IgD-negative memory B cell (primary cell): ENCODE measurements around the gene SLC26A8. TPM values are rescaled to one million over a fixed set of nuclear protein-coding genes. Genes with fewer than 3 reads are reported as not detected.

Source experiments
- H3K27ac Mint-ChIP-seq, 3 donors: one replicate each; pipeline ENCODE4 v1.8.0; 2020 to 2022; ENCODE audit warnings: mild to moderate bottlenecking in 3 of 3, mixed read lengths in 3 of 3, moderate library complexity in 1 of 3
- H3K27me3 Mint-ChIP-seq: one replicate; pipeline ENCODE4 v1.8.0; 2021; ENCODE audit warnings: mixed read lengths
- H3K36me3 Mint-ChIP-seq: one replicate; pipeline ENCODE4 v1.8.0; 2020; ENCODE audit warnings: mild to moderate bottlenecking, mixed read lengths
- H3K4me1 Mint-ChIP-seq, 3 donors: one replicate each; pipeline ENCODE4 v1.8.0; 2020 to 2022; ENCODE audit warnings: mixed read lengths in 3 of 3, mild to moderate bottlenecking in 1 of 3
- H3K4me3 Mint-ChIP-seq, 4 donors: one replicate each; pipeline ENCODE4 v1.8.0; 2020 to 2022; ENCODE audit warnings: mild to moderate bottlenecking in 4 of 4, mixed read lengths in 4 of 4, moderate library complexity in 3 of 4
- H3K9me3 Mint-ChIP-seq, 3 donors: one replicate each; pipeline ENCODE4 v1.8.0; 2020 to 2021; ENCODE audit warnings: mixed read lengths in 3 of 3, mild to moderate bottlenecking in 1 of 3
- polyA plus RNA-seq: library from polyadenylated mRNA; unstranded; fragments of 300-500 nt; fragmentation: Illumina TruSeq; gene quantifications from one replicate; pipeline ENCODE4 v1.2.3, GENCODE V29; 2021

SLC26A8 gene, protein sequence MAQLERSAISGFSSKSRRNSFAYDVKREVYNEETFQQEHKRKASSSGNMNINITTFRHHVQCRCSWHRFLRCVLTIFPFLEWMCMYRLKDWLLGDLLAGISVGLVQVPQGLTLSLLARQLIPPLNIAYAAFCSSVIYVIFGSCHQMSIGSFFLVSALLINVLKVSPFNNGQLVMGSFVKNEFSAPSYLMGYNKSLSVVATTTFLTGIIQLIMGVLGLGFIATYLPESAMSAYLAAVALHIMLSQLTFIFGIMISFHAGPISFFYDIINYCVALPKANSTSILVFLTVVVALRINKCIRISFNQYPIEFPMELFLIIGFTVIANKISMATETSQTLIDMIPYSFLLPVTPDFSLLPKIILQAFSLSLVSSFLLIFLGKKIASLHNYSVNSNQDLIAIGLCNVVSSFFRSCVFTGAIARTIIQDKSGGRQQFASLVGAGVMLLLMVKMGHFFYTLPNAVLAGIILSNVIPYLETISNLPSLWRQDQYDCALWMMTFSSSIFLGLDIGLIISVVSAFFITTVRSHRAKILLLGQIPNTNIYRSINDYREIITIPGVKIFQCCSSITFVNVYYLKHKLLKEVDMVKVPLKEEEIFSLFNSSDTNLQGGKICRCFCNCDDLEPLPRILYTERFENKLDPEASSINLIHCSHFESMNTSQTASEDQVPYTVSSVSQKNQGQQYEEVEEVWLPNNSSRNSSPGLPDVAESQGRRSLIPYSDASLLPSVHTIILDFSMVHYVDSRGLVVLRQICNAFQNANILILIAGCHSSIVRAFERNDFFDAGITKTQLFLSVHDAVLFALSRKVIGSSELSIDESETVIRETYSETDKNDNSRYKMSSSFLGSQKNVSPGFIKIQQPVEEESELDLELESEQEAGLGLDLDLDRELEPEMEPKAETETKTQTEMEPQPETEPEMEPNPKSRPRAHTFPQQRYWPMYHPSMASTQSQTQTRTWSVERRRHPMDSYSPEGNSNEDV
- not detected for polyA plus RNA-seq

DNA sequence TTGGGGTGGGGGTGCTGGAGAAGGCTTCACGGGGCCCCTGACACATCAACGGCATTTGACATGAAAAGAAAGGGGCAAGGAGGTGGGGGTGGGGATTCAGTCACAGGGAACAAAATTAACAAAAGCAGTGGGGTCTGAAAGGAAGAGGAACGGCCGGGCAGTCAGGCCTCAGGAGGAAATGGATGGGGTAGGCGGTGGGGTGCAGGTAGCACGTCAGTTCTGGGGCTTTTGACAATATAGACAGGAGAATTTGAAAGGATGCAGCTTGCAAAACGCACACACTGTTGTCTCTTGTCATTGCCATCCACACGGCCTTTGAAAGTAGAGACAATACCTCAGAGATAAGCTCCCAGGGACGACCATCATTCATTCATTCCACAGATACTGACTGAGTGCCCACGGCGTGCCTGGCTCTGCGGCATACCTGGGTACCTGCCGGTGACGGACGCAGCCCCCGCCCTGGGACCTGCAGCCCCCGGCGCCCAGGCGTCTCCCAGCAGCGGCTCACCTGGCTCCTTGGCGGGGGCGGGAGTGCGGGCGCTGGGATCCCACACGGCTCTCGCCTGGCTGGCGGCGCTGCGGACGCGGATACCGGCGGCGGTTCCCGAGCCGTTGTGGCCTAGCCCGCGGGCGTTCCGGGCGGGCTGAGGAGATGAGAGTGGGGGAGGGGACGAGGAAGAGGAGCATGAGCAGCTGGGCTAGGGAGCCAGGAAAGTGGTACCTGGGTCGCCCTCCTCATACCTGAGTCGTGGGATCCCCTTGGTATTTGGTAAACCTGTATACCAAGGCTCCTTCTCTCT, at the start of gene SLC26A8:
Gene SLC26A8 (minus strand): TSS at position 646 of the 800 bp plus-strand sequence. CDS start 4,934 bp downstream, outside the sequence.
- Mint-ChIP-seq H3K27me3 (peaks cover 18% of the 10 kb centered on the region), H3K4me3 (peak within 1 kb of the TSS in 2 of 4 donors; percentile 22 to 68), H3K4me1 (peaks cover 8 to 11% (median 10%) of the 10 kb centered on the region in 3 donors), H3K27ac (peak within 1 kb of the TSS in 1 of 3 donors; percentile 6), H3K36me3 (peaks cover 2% of the 10 kb centered on the region), H3K9me3 (no peaks in the 10 kb centered on the region)

DNA sequence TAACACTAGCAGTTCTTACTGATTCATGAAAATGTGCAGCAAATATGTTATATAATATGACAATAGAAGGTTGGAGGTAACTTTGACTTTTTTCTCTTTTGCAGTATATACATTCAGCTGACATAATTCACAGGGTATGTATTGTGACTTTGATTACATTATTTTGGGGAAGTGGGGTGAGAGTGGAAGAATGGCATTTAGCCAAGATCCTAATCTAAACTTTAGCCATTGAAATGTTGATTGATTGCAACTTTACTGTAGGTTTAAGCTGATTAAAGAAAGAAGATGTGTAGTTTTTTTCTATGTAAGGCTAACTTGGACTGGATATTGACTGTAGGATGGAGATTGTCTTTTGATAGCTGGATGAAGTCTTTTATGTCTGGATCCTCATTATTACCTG, 49.1 kb upstream of the SLC26A8 start:
- Mint-ChIP-seq H3K9me3 (no peaks in the 10 kb centered on the region), H3K27ac (no peak overlapping the region)

DNA sequence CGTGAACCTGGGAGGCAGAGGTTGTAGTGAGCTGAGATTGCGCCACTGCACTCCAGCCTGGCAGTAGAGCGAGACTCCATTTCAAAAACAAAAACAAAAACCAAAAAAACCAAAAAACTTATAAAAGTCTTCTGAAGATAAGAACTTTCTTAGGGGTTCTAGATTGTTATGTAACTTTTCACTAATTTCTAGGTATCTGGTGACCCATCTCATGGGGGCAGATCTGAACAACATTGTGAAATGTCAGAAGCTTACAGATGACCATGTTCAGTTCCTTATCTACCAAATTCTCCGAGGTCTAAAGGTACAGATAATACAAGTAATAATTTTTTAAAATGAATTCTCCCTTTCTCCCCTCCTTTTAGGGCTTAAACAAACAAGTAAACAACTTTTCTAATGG, 48.2 kb upstream of the SLC26A8 start:
- Mint-ChIP-seq H3K27me3 (no peaks in the 10 kb centered on the region), H3K36me3 (no peaks in the 10 kb centered on the region), H3K9me3 (no peaks in the 10 kb centered on the region), H3K4me3 (peak overlapping the region in 1 of 4 donors; percentile 63), H3K27ac (peak overlapping the region in 1 of 3 donors; percentile 71), H3K4me1 (peaks cover 10 to 18% (median 10%) of the 10 kb centered on the region in 3 donors)

More for the DNA sequence above, 49.1 kb upstream of the SLC26A8 start:
- no peak overlapping the region for H3K4me3 Mint-ChIP-seq
- H3K27me3 Mint-ChIP-seq: no peaks in the 10 kb centered on the region
- peaks cover under 1 to 16% (median 7%) of the 10 kb centered on the region in 3 donors for H3K4me1 Mint-ChIP-seq
- H3K36me3 Mint-ChIP-seq: no peaks in the 10 kb centered on the region

DNA sequence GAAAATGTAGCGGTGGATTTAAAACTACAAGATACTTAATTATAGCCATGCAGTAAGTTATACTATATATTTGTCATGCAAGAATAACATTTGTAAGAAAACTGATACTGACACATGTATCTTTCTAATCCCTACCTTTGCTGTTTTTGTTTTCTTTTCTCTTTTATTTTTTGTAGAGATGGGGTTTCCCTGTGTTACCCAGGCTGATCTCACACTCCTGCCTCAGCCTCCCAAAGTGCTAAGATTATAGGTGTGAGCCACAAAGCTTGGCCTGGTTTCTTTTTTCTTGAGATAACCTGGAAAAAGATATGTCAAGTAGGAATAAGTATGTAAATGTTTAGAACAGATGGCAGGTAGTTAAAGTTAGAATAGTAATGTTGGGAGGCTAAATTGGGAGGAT, 47.3 kb upstream of the SLC26A8 start:
- Mint-ChIP-seq H3K4me3 (no peak overlapping the region), H3K9me3 (no peaks in the 10 kb centered on the region), H3K27ac (peak overlapping the region in 1 of 3 donors; percentile 71), H3K36me3 (no peaks in the 10 kb centered on the region), H3K27me3 (no peaks in the 10 kb centered on the region), H3K4me1 (peaks cover 10 to 21% (median 15%) of the 10 kb centered on the region in 3 donors)

DNA sequence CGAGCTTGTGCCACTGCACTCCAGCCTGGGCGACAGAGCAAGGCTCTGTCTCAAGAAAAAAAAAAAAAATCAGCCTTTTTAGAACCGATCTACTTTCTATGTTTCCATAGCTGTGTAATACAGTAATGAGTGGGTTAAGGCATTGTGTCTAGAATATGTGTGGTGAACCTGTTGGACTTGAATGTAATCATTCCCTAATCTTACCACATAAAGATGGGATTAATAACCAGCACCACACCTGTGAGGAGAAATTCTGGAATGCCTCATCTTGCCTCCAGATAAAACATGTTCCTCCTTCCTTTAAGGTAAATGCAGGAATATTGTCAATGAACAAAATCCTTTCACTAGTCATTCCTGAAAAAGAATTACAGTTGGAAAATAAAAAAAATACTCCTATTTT, 46.8 kb upstream of the SLC26A8 start:
- Mint-ChIP-seq H3K9me3 (no peaks in the 10 kb centered on the region), H3K27ac (no peak overlapping the region), H3K36me3 (no peaks in the 10 kb centered on the region), H3K4me1 (peaks cover 10 to 24% (median 20%) of the 10 kb centered on the region in 3 donors), H3K4me3 (no peak overlapping the region), H3K27me3 (no peaks in the 10 kb centered on the region)

DNA sequence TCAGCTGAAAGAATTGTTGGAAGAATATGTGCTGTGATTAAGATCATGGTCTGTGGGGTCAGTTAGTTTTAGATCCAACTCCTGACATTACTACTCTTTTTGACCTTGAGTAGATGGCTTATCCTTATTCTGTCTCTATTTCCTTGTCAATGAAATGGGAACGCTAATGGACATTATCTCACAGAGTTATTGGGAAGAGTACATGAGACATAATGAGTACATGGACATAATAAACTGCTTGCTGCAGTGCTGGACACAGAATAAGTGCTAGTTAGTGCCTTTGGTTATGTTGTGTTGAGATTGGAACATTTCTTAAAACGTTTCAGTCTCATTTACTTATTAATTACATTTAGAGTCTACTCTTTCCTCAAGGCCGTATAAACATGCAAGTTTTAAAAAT, 45.8 kb upstream of the SLC26A8 start:
- Mint-ChIP-seq H3K9me3 (no peaks in the 10 kb centered on the region), H3K4me1 (peaks cover 9 to 22% (median 21%) of the 10 kb centered on the region in 3 donors), H3K27me3 (no peaks in the 10 kb centered on the region), H3K4me3 (no peak overlapping the region), H3K27ac (no peak overlapping the region), H3K36me3 (no peaks in the 10 kb centered on the region)

DNA sequence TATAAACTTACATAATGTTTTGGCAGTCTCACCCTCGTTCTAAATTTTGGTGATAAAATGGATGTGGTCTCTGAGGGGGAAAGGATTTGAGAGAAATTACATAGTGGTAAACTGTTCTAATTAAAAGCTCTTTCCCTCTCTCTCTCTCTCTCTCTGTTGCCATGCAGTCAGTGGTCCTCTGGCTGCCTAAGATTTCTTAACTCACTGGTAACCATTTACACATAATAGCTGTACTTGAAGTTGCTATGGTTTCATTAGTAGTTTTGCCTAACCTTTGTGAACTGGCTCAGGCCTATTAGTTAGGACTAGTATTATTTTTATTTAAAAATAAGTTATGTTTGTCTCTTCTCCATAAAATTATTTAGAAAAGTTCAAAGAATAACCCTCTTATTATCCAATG, 45.1 kb upstream of the SLC26A8 start:
- Mint-ChIP-seq H3K27ac (no peak overlapping the region), H3K4me3 (no peak overlapping the region), H3K27me3 (no peaks in the 10 kb centered on the region), H3K36me3 (peaks cover 2% of the 10 kb centered on the region), H3K4me1 (peaks cover 7 to 27% (median 21%) of the 10 kb centered on the region in 3 donors), H3K9me3 (no peaks in the 10 kb centered on the region)

DNA sequence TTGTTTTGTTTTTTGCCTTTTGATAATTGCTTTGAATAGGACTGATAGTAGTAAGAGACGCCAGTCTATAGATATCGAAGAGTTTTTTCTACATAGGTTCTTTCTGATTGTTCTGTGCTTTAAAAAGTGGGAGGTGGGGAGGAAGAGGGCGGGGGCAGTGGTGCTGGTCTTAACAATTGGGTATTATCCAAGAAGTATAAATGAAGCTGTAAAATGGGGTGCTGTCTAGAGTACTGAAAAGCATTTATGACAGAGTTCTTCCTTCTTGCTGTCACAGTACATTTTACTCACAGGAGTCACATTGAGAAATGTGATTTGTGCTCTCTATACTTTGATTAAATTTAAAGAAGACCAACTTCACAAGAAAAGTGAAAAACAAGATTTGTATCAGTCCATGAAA, 44.1 kb upstream of the SLC26A8 start:
- H3K4me1 Mint-ChIP-seq: peaks cover 6 to 27% (median 26%) of the 10 kb centered on the region in 3 donors
- no peak overlapping the region for H3K4me3 Mint-ChIP-seq
- no peaks in the 10 kb centered on the region for H3K27me3 Mint-ChIP-seq
- peak overlapping the region in 1 of 3 donors; percentile 74 for H3K27ac Mint-ChIP-seq
- H3K9me3 Mint-ChIP-seq: no peaks in the 10 kb centered on the region
- peaks cover 3% of the 10 kb centered on the region for H3K36me3 Mint-ChIP-seq

DNA sequence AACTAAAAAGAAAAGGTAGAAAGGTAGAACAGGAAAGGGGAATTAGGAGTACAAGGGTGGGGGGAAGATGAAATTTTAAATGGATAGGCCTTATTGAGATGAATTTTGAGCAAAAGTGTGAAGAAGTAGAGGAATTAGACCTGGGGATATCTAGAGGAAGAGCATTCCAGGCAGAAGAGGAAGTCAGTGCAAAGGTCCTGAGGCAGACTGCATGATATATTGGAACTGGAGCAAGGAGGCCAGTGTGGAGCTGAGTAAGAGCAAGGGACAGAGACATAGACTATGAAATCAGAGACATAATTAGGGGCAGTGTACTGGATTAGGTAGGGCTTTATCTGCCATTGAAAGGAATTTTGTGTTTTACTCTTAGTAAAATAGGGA, 43.6 kb upstream of the SLC26A8 start:
- Mint-ChIP-seq H3K36me3 (peaks cover 3% of the 10 kb centered on the region), H3K27ac (peak overlapping the region in 1 of 3 donors; percentile 31), H3K27me3 (no peaks in the 10 kb centered on the region), H3K4me1 (peaks cover 6 to 27% (median 27%) of the 10 kb centered on the region in 3 donors), H3K4me3 (no peak overlapping the region), H3K9me3 (no peaks in the 10 kb centered on the region)

DNA sequence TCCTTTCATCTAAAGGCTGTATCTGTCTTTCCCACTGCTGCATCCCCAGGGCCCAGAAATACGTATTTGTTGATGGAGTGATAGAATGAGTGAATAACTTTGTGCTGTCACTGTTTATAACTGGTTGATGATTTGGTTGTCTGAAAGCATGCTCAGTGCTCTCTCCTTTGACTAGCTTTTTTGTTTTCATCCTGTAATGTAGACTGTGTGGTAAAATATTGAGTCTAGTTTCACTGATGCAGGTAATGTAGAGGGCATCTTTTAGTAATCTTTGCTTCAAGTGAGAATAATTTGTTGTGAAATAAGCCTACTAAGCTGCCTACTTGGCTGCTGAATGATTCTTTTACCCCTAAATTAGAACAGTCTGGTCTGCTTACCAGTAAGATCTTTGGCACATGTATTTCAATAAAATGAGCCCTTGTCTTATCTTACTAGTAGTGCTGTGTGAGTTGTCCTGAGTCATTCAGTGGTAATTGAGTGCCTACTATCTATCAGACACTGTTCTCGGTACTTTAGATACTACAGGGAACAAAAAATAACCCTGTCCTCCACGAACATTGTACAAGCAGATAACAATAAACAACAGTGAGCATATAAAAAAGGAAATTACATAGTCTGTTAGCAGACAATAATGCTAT, 43.1 kb upstream of the SLC26A8 start:
- no peaks in the 10 kb centered on the region for H3K9me3 Mint-ChIP-seq
- H3K27me3 Mint-ChIP-seq: no peaks in the 10 kb centered on the region
- peaks cover 3% of the 10 kb centered on the region for H3K36me3 Mint-ChIP-seq
- no peak overlapping the region for H3K4me3 Mint-ChIP-seq
- peak overlapping the region in 2 of 3 donors; percentile 31 to 72 for H3K27ac Mint-ChIP-seq
- H3K4me1 Mint-ChIP-seq: peaks cover 6 to 27% (median 25%) of the 10 kb centered on the region in 3 donors

DNA sequence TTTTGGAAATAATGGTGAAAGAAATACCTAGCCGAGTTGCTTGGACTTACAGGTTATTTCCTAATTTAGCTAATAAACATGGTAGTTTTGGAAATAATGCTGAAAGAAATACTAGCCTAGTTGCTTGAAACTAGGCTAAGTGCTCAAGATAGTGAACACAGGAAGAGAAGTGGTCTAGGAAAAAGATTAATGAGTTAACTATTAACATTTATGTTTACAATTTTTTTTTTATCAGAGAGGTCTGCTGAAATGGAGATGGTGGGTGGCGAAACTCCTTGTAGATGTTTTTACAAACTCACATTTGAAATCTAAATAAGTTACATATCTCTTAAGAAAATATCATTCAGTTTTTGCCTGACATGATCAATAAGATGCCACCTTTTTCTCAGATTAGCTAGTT, 42.4 kb upstream of the SLC26A8 start:
- Mint-ChIP-seq H3K27me3 (no peaks in the 10 kb centered on the region), H3K4me3 (no peak overlapping the region), H3K27ac (no peak overlapping the region), H3K4me1 (peaks cover 6 to 27% (median 27%) of the 10 kb centered on the region in 3 donors), H3K36me3 (peaks cover 3% of the 10 kb centered on the region), H3K9me3 (no peaks in the 10 kb centered on the region)

DNA sequence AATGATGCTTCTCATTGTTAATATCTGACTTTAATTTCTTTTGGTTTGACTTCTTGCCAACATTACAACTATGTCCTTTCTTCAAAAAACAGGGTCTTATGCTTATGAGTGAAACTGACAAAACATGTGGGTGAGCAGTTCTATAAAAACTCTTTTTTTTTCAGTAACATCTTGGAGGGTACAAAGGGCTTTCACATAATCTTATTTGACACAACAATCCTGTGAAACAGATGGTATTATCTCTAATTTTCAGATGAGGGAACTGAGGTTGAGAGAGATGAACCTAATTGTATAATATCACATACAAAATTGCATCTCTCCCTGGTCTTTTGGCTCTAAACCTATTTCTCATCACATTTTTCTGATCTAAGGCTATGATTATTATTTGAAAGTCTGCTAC, 41.5 kb upstream of the SLC26A8 start:
- H3K27ac Mint-ChIP-seq: no peak overlapping the region
- H3K27me3 Mint-ChIP-seq: no peaks in the 10 kb centered on the region
- peak overlapping the region in 1 of 4 donors; percentile 56 for H3K4me3 Mint-ChIP-seq
- H3K4me1 Mint-ChIP-seq: peaks cover 10 to 28% (median 27%) of the 10 kb centered on the region in 3 donors
- peaks cover 3% of the 10 kb centered on the region for H3K36me3 Mint-ChIP-seq
- no peaks in the 10 kb centered on the region for H3K9me3 Mint-ChIP-seq

DNA sequence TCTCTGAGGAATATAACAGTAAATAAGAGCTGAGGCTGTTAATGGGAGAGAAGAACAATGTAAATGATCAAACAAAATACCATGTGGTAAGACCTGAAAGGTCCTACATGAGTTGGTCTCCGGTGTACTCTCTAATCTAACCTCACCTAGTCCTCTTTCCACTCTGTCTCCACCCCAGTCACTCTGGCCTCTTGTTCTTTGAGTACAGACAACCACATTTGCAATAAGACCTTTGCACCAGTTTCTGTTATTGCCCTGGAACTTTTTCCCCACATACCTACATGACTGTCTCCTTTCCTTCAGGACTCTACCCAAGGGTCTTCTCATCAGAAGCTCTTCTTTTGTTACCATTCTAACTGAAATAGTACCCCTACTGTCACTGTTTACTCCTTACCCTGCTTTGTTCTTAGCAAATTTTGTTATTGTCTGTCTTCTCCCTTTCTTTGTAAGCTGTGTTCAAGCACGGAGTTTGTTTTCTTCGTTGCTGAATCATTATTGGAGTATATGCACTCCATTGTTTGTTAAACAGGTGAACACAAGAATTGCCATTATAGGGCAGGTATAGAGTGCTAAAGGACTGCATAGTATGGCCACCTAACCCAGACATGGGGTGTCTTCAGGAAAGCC, 40.4 kb upstream of the SLC26A8 start:
- no peaks in the 10 kb centered on the region for H3K9me3 Mint-ChIP-seq
- H3K27me3 Mint-ChIP-seq: no peaks in the 10 kb centered on the region
- H3K27ac Mint-ChIP-seq: peak overlapping the region in 1 of 3 donors; percentile 52
- no peak overlapping the region for H3K4me3 Mint-ChIP-seq
- H3K4me1 Mint-ChIP-seq: peaks cover 10 to 35% (median 27%) of the 10 kb centered on the region in 3 donors
- H3K36me3 Mint-ChIP-seq: peaks cover 5% of the 10 kb centered on the region
